Activated naive CD8-positive, alpha-beta T cell treated with anti-CD3 and anti-CD28 coated beads, Interleukin-2, amount 50 U/mL, for 24 hours (primary cell): Measurements from ENCODE around the gene C10orf105.

Source experiments
- ATAC-seq: fragments of 150-1000 bp; cut with Tn5 transposase; one replicate; pipeline ENCODE4 v1.10.0; 2021
- DNase-seq: peaks from one replicate; pipeline ENCODE4 v3.0.0; 2021
- H3K27ac Mint-ChIP-seq: one replicate; pipeline ENCODE4 v1.8.0; 2021; ENCODE audit warnings: mild to moderate bottlenecking, mixed read lengths
- H3K27me3 Mint-ChIP-seq: one replicate; pipeline ENCODE4 v1.8.0; 2021; ENCODE audit warnings: mixed read lengths
- H3K36me3 Mint-ChIP-seq: one replicate; pipeline ENCODE4 v1.8.0; 2021; ENCODE audit warnings: low read depth, mixed read lengths
- H3K4me1 Mint-ChIP-seq: one replicate; pipeline ENCODE4 v1.8.0; 2021; ENCODE audit warnings: mixed read lengths
- H3K4me3 Mint-ChIP-seq: one replicate; pipeline ENCODE4 v1.8.0; 2021; ENCODE audit warnings: mild to moderate bottlenecking, moderate library complexity, mixed read lengths
- H3K9me3 Mint-ChIP-seq: one replicate; pipeline ENCODE4 v1.8.0; 2021; ENCODE audit warnings: mixed read lengths

Gene C10orf105

DNA sequence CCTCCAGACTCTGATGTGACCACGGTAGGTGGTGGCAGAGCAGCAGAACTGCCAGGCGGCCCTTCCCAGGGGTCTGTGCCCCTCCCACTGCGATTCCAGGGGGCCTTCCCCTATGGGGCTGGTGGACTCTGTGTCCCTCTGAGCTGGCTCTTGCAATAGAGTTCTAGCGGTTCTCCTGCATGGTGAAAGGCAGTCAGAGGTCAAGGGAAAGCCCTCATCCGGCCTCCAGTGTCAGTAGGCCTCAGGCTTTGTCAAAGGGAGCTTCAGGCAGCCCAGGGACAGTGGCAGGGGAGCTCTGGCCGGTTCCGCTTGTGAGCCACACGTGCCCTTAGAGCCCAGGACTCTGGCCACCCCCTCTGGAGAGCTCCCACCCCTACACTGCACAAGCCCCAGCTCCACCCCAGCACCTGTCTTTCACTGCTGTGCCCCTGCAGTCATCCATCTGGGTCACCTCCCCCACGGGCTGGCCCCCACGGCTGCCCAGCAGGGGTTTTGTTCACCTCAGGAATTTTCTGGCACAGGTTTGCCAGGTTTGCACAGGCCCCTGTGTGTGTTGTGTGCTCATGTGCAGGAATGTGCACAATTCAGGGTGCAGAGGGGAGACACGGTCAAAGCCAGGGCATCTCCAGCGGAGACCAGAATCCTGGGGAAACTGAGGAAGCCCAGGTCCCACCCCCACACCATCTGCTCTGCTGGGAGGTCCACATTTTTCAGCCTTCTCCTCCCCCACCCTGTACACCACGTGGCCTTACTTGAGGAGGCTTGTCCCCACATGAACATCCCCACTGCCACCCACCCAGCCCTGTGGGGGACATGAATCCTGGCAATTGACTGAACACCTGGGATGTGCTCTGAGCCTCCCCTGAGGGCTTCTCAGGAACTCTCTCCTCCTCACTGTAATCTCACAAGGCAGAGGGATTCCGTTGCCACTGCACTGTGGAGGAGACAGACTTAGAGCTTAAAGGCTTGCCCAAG, 23.8 kb downstream of the C10orf105 start:
- H3K36me3 Mint-ChIP-seq, result no peaks in the 10 kb centered on the region
- H3K27ac Mint-ChIP-seq, result no peak overlapping the region
- no peak overlapping the region for H3K4me3 Mint-ChIP-seq
- peaks cover 5% of the 10 kb centered on the region for H3K9me3 Mint-ChIP-seq
- no peaks in the 10 kb centered on the region for H3K27me3 Mint-ChIP-seq
- DNase-seq (no peak), ATAC-seq (no peak)
- H3K4me1 Mint-ChIP-seq, result peaks cover 56% of the 10 kb centered on the region

DNA sequence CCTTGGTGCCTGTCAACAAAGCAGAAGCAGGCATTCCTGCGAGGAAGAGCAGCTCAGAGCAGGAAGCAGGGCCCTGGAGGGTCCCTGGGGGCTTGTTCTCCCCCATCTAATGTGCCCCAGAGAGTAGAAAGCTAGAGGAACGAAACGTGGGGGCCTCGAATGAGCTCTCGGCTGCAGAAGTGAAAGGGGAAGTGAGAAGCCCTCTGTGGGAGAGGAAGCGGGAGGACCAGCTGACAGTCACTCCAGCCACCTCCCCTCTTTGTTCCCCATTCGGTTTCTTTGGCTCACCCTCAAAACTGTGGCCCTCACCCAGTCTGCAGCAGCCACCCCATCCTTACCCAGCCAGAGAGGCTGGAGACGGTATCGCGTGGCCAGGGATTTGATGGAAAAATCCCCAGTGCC, 25.0 kb downstream of the C10orf105 start:
- Mint-ChIP-seq H3K27ac (no peak overlapping the region), H3K4me3 (peak overlapping the region; percentile 4), H3K9me3 (peaks cover 5% of the 10 kb centered on the region), H3K4me1 (peaks cover 55% of the 10 kb centered on the region), H3K27me3 (no peaks in the 10 kb centered on the region), H3K36me3 (no peaks in the 10 kb centered on the region)
- ATAC-seq (peak; percentile 29), DNase-seq (peak; percentile 45)

DNA sequence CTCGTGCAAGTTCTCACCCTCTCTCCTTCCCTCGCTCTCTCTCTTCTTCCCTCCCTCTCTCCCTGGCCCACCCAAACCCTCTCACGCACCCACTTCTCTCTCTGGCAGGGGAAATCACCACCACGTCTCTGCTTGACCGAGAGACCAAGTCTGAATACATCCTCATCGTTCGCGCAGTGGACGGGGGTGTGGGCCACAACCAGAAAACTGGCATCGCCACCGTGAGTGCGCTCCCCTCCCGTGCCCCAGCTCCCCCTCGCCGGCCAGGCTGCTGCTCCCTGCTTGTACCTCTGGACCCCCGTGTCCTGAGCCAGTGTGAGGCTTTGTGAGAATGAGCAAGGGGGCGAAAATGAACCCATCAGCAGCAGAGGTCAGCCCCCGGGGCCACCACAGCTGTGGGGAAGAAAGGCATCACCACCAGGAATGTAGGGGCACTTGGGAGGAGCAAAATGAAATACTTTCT, 25.5 kb downstream of the C10orf105 start:
- H3K4me3 Mint-ChIP-seq, result peak overlapping the region; percentile 4
- peaks cover 5% of the 10 kb centered on the region for H3K9me3 Mint-ChIP-seq
- DNase-seq (no peak), ATAC-seq (no peak)
- peaks cover 50% of the 10 kb centered on the region for H3K4me1 Mint-ChIP-seq
- H3K27me3 Mint-ChIP-seq, result no peaks in the 10 kb centered on the region
- no peaks in the 10 kb centered on the region for H3K36me3 Mint-ChIP-seq
- no peak overlapping the region for H3K27ac Mint-ChIP-seq

DNA sequence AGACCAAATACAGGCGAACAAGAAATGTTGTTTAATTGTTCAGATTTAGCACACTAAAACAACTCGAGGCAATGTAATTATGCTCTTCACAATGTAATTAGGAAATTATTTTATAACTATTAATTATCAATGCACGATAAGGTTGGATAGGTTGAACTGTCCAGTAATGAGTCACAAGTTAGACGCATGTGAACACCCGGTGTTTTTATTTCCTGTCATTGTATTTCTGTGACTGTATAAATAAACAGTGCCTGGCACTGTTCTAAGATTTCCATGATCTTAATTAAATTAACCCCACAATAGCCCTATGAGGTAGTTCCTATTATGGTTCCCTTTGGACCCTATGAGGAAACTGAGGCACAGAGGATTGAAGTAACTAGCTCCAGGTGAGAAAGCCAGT, 26.2 kb downstream of the C10orf105 start:
- peaks cover 43% of the 10 kb centered on the region for H3K4me1 Mint-ChIP-seq
- no peak for ATAC-seq
- H3K36me3 Mint-ChIP-seq, result no peaks in the 10 kb centered on the region
- H3K27ac Mint-ChIP-seq, result no peak overlapping the region
- H3K9me3 Mint-ChIP-seq, result peaks cover 5% of the 10 kb centered on the region
- no peak overlapping the region for H3K4me3 Mint-ChIP-seq
- no peak for DNase-seq
- H3K27me3 Mint-ChIP-seq, result no peaks in the 10 kb centered on the region

- ATAC-seq, result no peak
- no peak overlapping the region for H3K4me3 Mint-ChIP-seq
- peaks cover 11% of the 10 kb centered on the region for H3K9me3 Mint-ChIP-seq
- no peaks in the 10 kb centered on the region for H3K36me3 Mint-ChIP-seq
- no peaks in the 10 kb centered on the region for H3K27me3 Mint-ChIP-seq
- DNase-seq, result no peak
- H3K27ac Mint-ChIP-seq, result no peak overlapping the region
- peaks cover 38% of the 10 kb centered on the region for H3K4me1 Mint-ChIP-seq
These were observed 26.8 kb downstream of the C10orf105 start for GRCh38 chr10:71692598-71693306.

- Mint-ChIP-seq H3K4me3 (no peak overlapping the region), H3K27me3 (peaks cover 2% of the 10 kb centered on the region), H3K9me3 (peaks cover 12% of the 10 kb centered on the region), H3K27ac (no peak overlapping the region), H3K36me3 (no peaks in the 10 kb centered on the region), H3K4me1 (peaks cover 26% of the 10 kb centered on the region)
- DNase-seq, result no peak
- ATAC-seq, result no peak
These were observed 28.2 kb downstream of the C10orf105 start for GRCh38 chr10:71691405-71691804.

DNA sequence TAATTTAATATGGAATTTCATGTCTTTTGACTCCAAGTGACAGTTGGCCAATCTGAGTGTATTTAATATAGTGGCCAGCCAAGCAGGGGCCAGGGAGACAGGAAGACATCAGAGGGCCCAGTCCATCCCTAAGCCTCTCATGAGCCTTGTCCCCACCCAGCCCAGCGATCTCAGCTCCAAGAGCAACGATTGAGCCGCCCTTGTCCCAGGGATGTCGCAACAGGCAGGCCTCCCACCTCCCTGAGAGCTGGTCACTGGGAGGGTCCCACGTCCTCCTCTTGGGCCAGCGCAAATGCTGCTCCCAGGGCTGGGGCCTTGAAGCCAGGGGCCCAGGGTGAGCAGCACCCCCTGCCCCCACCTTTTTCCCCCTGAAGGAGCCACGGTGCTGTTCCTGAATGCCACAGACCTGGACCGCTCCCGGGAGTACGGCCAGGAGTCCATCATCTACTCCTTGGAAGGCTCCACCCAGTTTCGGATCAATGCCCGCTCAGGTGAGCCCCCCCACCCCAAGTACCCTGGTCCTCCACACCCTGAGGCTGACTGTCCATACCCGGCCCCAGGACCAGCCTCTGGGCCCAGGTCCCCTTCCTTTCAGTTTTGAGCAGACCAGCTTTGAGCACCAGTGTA, 29.4 kb downstream of the C10orf105 start:
- Mint-ChIP-seq H3K9me3 (peaks cover 12% of the 10 kb centered on the region), H3K27me3 (peaks cover 2% of the 10 kb centered on the region)

GRCh38 chr10:71688256-71688655, 31.3 kb downstream of the C10orf105 start:
- DNase-seq, result no peak

More for the DNA sequence above, 29.4 kb downstream of the C10orf105 start:
- H3K27ac Mint-ChIP-seq, result no peak overlapping the region
- ATAC-seq (no peak), DNase-seq (no peak)
- H3K36me3 Mint-ChIP-seq, result no peaks in the 10 kb centered on the region
- no peak overlapping the region for H3K4me3 Mint-ChIP-seq
- peaks cover 20% of the 10 kb centered on the region for H3K4me1 Mint-ChIP-seq

GRCh38 chr10:71687480-71687879, 32.1 kb downstream of the C10orf105 start:
- Mint-ChIP-seq H3K9me3 (peaks cover 12% of the 10 kb centered on the region), H3K27me3 (peaks cover 2% of the 10 kb centered on the region), H3K4me3 (no peak overlapping the region), H3K27ac (no peak overlapping the region), H3K4me1 (peaks cover 8% of the 10 kb centered on the region), H3K36me3 (no peaks in the 10 kb centered on the region)
- no peak for ATAC-seq
- no peak for DNase-seq

More at GRCh38 chr10:71688256-71688655, 31.3 kb downstream of the C10orf105 start:
- peaks cover 8% of the 10 kb centered on the region for H3K4me1 Mint-ChIP-seq
- H3K9me3 Mint-ChIP-seq, result peaks cover 12% of the 10 kb centered on the region
- ATAC-seq, result no peak
- H3K27ac Mint-ChIP-seq, result peak overlapping the region; percentile 86
- peaks cover 2% of the 10 kb centered on the region for H3K27me3 Mint-ChIP-seq
- no peaks in the 10 kb centered on the region for H3K36me3 Mint-ChIP-seq
- H3K4me3 Mint-ChIP-seq, result peak overlapping the region; percentile 42

GRCh38 chr10:71687077-71687476, 32.5 kb downstream of the C10orf105 start:
- Mint-ChIP-seq H3K9me3 (peaks cover 12% of the 10 kb centered on the region), H3K36me3 (no peaks in the 10 kb centered on the region), H3K27me3 (peaks cover 2% of the 10 kb centered on the region), H3K4me3 (no peak overlapping the region), H3K27ac (no peak overlapping the region), H3K4me1 (peaks cover 8% of the 10 kb centered on the region)
- DNase-seq, result no peak
- ATAC-seq, result no peak

DNA sequence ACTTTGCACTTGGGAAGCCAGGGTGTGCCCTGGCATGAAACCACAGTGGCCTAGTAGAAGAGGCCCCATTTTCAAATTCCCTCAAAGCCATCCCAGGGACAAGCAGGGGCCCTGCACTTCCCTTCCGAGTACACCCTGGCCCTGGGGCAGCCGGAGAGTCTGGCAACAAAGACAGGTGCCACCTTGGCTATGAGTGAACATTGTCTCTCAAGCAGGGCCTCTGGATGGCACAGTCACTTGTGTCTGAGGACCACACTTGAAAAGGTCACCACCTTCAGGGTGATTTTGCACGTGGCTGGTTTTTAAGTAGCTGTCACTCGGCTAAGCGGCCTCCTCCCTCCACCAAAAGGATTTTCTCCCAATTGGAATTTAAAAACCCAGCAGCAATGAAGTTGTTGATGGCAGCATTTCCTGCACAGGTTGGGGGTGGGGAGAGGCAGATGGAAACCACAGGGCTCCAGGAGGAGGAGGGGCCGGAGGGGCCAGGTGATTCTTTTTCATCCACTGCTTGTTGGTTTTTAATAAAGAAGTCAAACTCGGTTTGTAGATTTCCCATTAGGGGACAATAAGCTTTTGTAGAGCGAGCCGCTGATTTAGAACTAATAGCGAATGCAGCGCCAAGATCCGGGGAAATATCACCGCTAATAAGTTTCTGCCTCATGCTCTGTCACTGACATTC, 33.9 kb downstream of the C10orf105 start:
- ATAC-seq, result no peak
- H3K27ac Mint-ChIP-seq, result no peak overlapping the region
- peaks cover 8% of the 10 kb centered on the region for H3K4me1 Mint-ChIP-seq
- no peak overlapping the region for H3K4me3 Mint-ChIP-seq
- DNase-seq, result no peak
- peaks cover 2% of the 10 kb centered on the region for H3K27me3 Mint-ChIP-seq
- H3K36me3 Mint-ChIP-seq, result no peaks in the 10 kb centered on the region
- H3K9me3 Mint-ChIP-seq, result peaks cover 7% of the 10 kb centered on the region

GRCh38 chr10:71684356-71685173, 35.0 kb downstream of the C10orf105 start:
- H3K36me3 Mint-ChIP-seq, result no peaks in the 10 kb centered on the region
- H3K27ac Mint-ChIP-seq, result peak overlapping the region; percentile 19
- peak; percentile 71 for ATAC-seq
- peaks cover 8% of the 10 kb centered on the region for H3K4me1 Mint-ChIP-seq
- no peak overlapping the region for H3K4me3 Mint-ChIP-seq
- H3K27me3 Mint-ChIP-seq, result peaks cover 2% of the 10 kb centered on the region
- peaks cover 7% of the 10 kb centered on the region for H3K9me3 Mint-ChIP-seq
- DNase-seq, result peak; percentile 52

- ATAC-seq (no peak), DNase-seq (no peak)
- Mint-ChIP-seq H3K4me3 (no peak overlapping the region), H3K4me1 (peaks cover 8% of the 10 kb centered on the region), H3K9me3 (peaks cover 6% of the 10 kb centered on the region), H3K27ac (no peak overlapping the region), H3K27me3 (peaks cover 2% of the 10 kb centered on the region), H3K36me3 (no peaks in the 10 kb centered on the region)
These were observed 36.3 kb downstream of the C10orf105 start for GRCh38 chr10:71683301-71683700.
